HEK293 (cell line): ENCODE data around the gene ZNF507.
"Not testable (repeated sequence)": the region's sequence is repeated elsewhere in the genome, so short reads cannot be mapped to it uniquely, and the experiment has no call there.

Experiments
- ATF2 ChIP-seq: fragments of 450-650 bp; formaldehyde crosslinking; IDR thresholded peaks from 2 replicates; pipeline ENCODE4 v1.5.1; 2016; ENCODE audit warnings: missing biosample characterization, missing genetic modification characterization, low read depth
- CTCF ChIP-seq: fragments of 450-650 bp; formaldehyde crosslinking; IDR thresholded peaks from 2 replicates; pipeline ENCODE4 v1.5.1; 2016; ENCODE audit warnings: missing biosample characterization, missing genetic modification characterization
- GFI1B ChIP-seq: fragments of 450-650 bp; formaldehyde crosslinking; IDR thresholded peaks from 2 replicates; pipeline ENCODE4 v1.5.1; 2016; ENCODE audit warnings: missing biosample characterization, missing genetic modification characterization
- YY1 ChIP-seq: fragments of 450-650 bp; formaldehyde crosslinking; IDR thresholded peaks from 2 replicates; pipeline ENCODE4 v1.5.1; 2018; ENCODE audit warnings: missing biosample characterization, missing genetic modification characterization
- ZBTB20 ChIP-seq: fragments of 450-650 bp; formaldehyde crosslinking; IDR thresholded peaks from 2 replicates; pipeline ENCODE4 v1.5.1; 2016; ENCODE audit warnings: missing biosample characterization, missing genetic modification characterization
- ZBTB48 ChIP-seq: fragments of 450-650 bp; formaldehyde crosslinking; IDR thresholded peaks from 2 replicates; pipeline ENCODE4 v1.5.1; 2016; ENCODE audit warnings: missing biosample characterization, missing genetic modification characterization
- ZFP37 ChIP-seq: fragments of 450-650 bp; formaldehyde crosslinking; IDR thresholded peaks from 2 replicates; pipeline ENCODE4 v1.5.1; 2016; ENCODE audit warnings: missing biosample characterization, missing genetic modification characterization
- ZNF10 ChIP-seq: fragments of 450-650 bp; formaldehyde crosslinking; IDR thresholded peaks from 2 replicates; pipeline ENCODE4 v1.5.1; 2017; ENCODE audit warnings: missing biosample characterization, missing genetic modification characterization
- ZNF146 ChIP-seq: fragments of 450-650 bp; formaldehyde crosslinking; IDR thresholded peaks from 2 replicates; pipeline ENCODE4 v1.5.1; 2016; ENCODE audit warnings: missing biosample characterization, missing genetic modification characterization
- ZNF19 ChIP-seq: fragments of 450-650 bp; formaldehyde crosslinking; IDR thresholded peaks from 2 replicates; pipeline ENCODE4; 2016; ENCODE audit warnings: missing biosample characterization, missing genetic modification characterization, low read depth
- ZNF23 ChIP-seq: fragments of 450-650 bp; formaldehyde crosslinking; IDR thresholded peaks from 2 replicates; pipeline ENCODE4 v1.5.1; 2016; ENCODE audit warnings: missing biosample characterization, missing genetic modification characterization, borderline replicate concordance
- ZNF292 ChIP-seq: fragments of 450-650 bp; formaldehyde crosslinking; IDR thresholded peaks from 2 replicates; pipeline ENCODE4 v1.5.1; 2016; ENCODE audit warnings: low read depth, missing biosample characterization, missing genetic modification characterization, borderline replicate concordance
- ZNF350 ChIP-seq: fragments of 450-650 bp; formaldehyde crosslinking; IDR thresholded peaks from 2 replicates; pipeline ENCODE4 v1.5.0; 2017; ENCODE audit warnings: missing biosample characterization, mild to moderate bottlenecking, missing genetic modification characterization
- ZNF549 ChIP-seq: fragments of 450-650 bp; IDR thresholded peaks from 2 replicates; pipeline ENCODE4 v1.5.1; 2018; ENCODE audit warnings: missing biosample characterization, missing genetic modification characterization, mild to moderate bottlenecking, inconsistent platforms, moderate library complexity

- not testable (repeated sequence) for TF ChIP-seq ZBTB48 (tag by site-specific recombination); ZNF23 (tag by site-specific recombination); ZNF19 (tag by site-specific recombination); ZNF350 (tag by site-specific recombination); CTCF (tag by site-specific recombination); ZBTB20 (tag by site-specific recombination); ZNF292; ATF2 (tag by site-specific recombination); ZNF10 (tag by site-specific recombination); ZNF146; YY1 (tag by site-specific recombination); ZFP37; ZNF549 (tag by site-specific recombination); GFI1B (tag by site-specific recombination)
Measured at GRCh38 chr19:32423944-32424343, 78.5 kb downstream of the ZNF507 start.
